Measurements from ENCODE around the gene SMC5.

GRCh38 chr9:70260606-70261005 is 1.8 kb downstream of the SMC5 start:
- no peak for TF ChIP-seq POLR2A (IDR thresholded peaks at IDR 0.05)
- TF ChIP-seq CTCF (IDR thresholded peaks at IDR 0.05): no peak
